ENCODE data around the gene UIMC1. TPM values are rescaled to one million over a fixed set of nuclear protein-coding genes. Genes with fewer than 3 reads are reported as not detected.

Gene UIMC1
- polyA plus RNA-seq, 3 donors, result 14.8 to 35.6 (median 19.1) TPM

- H3K4me3 Mint-ChIP-seq, result no peak overlapping the region
- peaks cover 84 to 95% of the 10 kb centered on the region in 2 donors for H3K36me3 ChIP-seq (replicated peaks in 1 of 2; ENCODE audit: control insufficient read depth in 1 of 2, insufficient read depth in 2 of 2, low read length in 2 of 2)
- peaks cover 67 to 82% of the 10 kb centered on the region in 2 donors for H3K36me3 Mint-ChIP-seq
- WGBS (ENCODE audit: insufficient coverage), result no CpG with 5 or more reads among the region's 2 CpGs
- no peak overlapping the region for H3K4me2 ChIP-seq (replicated peaks; ENCODE audit: extremely low read depth, low read length, poor library complexity, severe bottlenecking)
- H3K79me2 ChIP-seq (ENCODE audit: insufficient read depth, low read length), result no peaks in the 10 kb centered on the region
- DNase-seq, result no peak
- no peak overlapping the region for H3K9ac ChIP-seq (ENCODE audit: insufficient read depth, low read length, poor library complexity, severe bottlenecking)
- TF ChIP-seq CTCF (IDR thresholded peaks at IDR 0.05), result no peak
- H3K4me1 ChIP-seq (ENCODE audit: control insufficient read depth in 1 of 2, insufficient read depth in 2 of 2, low read length in 2 of 2), result no peaks in the 10 kb centered on the region
- no peaks in the 10 kb centered on the region for H3K4me1 Mint-ChIP-seq
- H3K27ac ChIP-seq (ENCODE audit: low read depth in 1 of 2, low read length in 2 of 2), result no peak overlapping the region
- H3K9me3 ChIP-seq (replicated peaks in 1 of 2; ENCODE audit: control insufficient read depth in 1 of 2, insufficient read depth in 1 of 2, low read length in 2 of 2), result no peaks in the 10 kb centered on the region
- no peaks in the 10 kb centered on the region for H3K9me3 Mint-ChIP-seq
- intact Hi-C loops (cut with micrococcal nuclease), result no loop called here
- H2AFZ ChIP-seq (ENCODE audit: insufficient read depth, low read depth, low read length, poor library complexity, severe bottlenecking), result no peak overlapping the region
- no peak overlapping the region for H3K4me3 ChIP-seq (replicated peaks in 1 of 3; ENCODE audit: low read depth in 2 of 3, low read length in 3 of 3)
- H3K27me3 Mint-ChIP-seq (ENCODE audit: low read depth in 3 of 3), result no peaks in the 10 kb centered on the region
- H3K27me3 ChIP-seq (ENCODE audit: control insufficient read depth in 2 of 2, insufficient read depth in 2 of 2, low read length in 2 of 2), result no peaks in the 10 kb centered on the region
- peaks cover 29% of the 10 kb centered on the region for H4K20me1 ChIP-seq (ENCODE audit: insufficient read depth, low read length)
- H3K27ac Mint-ChIP-seq, result no peak overlapping the region
Measured at GRCh38 chr5:176944268-176944667, 62.3 kb downstream of the UIMC1 start.

- Histone ChIP-seq H3K36me3 (replicated peaks in 1 of 2; ENCODE audit: control insufficient read depth in 1 of 2, insufficient read depth in 2 of 2, low read length in 2 of 2) (peaks cover 85 to 97% of the 10 kb centered on the region in 2 donors), H2AFZ (ENCODE audit: insufficient read depth, low read depth, low read length, poor library complexity, severe bottlenecking) (no peak overlapping the region), H3K27me3 (ENCODE audit: control insufficient read depth in 2 of 2, insufficient read depth in 2 of 2, low read length in 2 of 2) (no peaks in the 10 kb centered on the region), H3K4me3 (replicated peaks in 1 of 3; ENCODE audit: low read depth in 2 of 3, low read length in 3 of 3) (no peak overlapping the region), H3K9ac (ENCODE audit: insufficient read depth, low read length, poor library complexity, severe bottlenecking) (no peak overlapping the region), H3K4me1 (ENCODE audit: control insufficient read depth in 1 of 2, insufficient read depth in 2 of 2, low read length in 2 of 2) (no peaks in the 10 kb centered on the region), H3K79me2 (ENCODE audit: insufficient read depth, low read length) (no peaks in the 10 kb centered on the region), H3K4me2 (replicated peaks; ENCODE audit: extremely low read depth, low read length, poor library complexity, severe bottlenecking) (no peak overlapping the region), H4K20me1 (ENCODE audit: insufficient read depth, low read length) (peaks cover 29% of the 10 kb centered on the region), H3K27ac (ENCODE audit: low read depth in 1 of 2, low read length in 2 of 2) (no peak overlapping the region), H3K9me3 (replicated peaks in 1 of 2; ENCODE audit: control insufficient read depth in 1 of 2, insufficient read depth in 1 of 2, low read length in 2 of 2) (no peaks in the 10 kb centered on the region)
- TF ChIP-seq CTCF (IDR thresholded peaks at IDR 0.05), result no peak
- H3K36me3 Mint-ChIP-seq, result peaks cover 68 to 86% of the 10 kb centered on the region in 2 donors
- DNase-seq, result no peak
- no peaks in the 10 kb centered on the region for H3K9me3 Mint-ChIP-seq
- no peak overlapping the region for H3K4me3 Mint-ChIP-seq
- no peak overlapping the region for H3K27ac Mint-ChIP-seq
- WGBS (ENCODE audit: insufficient coverage), result no CpG with 5 or more reads among the region's 1 CpG
- H3K4me1 Mint-ChIP-seq, result no peaks in the 10 kb centered on the region
- no peaks in the 10 kb centered on the region for H3K27me3 Mint-ChIP-seq (ENCODE audit: low read depth in 3 of 3)
- intact Hi-C loops (cut with micrococcal nuclease), result no loop called here
Measured at GRCh38 chr5:176943816-176944215, 62.8 kb downstream of the UIMC1 start.

Data from CD14-positive monocyte (primary cell).